Urothelium cell line (cell line): ENCODE data around the gene DNPH1.

Experiments used
- DNase-seq: peaks from one replicate; pipeline ENCODE4 v3.0.0; 2011; ENCODE audit warnings: low spot score, mixed read lengths
- FAIRE-seq: peaks from 2 replicates; lab custom pipeline; 2011; peaks lifted over from hg19 to GRCh38; lab: Jason Lieb, UNC

DNPH1 gene

GRCh38 chr6:43228951-43229802 lies at the start of gene DNPH1:
Gene DNPH1 (minus strand): TSS chr6:43229481. CDS start chr6:43229456, 25 bp downstream.
- FAIRE-seq, result no peak
- DNase-seq, result peak; percentile 92

GRCh38 chr6:43278524-43279078 lies 49.3 kb upstream of the DNPH1 start:
- DNase-seq, result peak; percentile 53
- FAIRE-seq, result no peak

- DNase-seq (no peak), FAIRE-seq (no peak)
These were observed 48.6 kb upstream of the DNPH1 start for GRCh38 chr6:43277643-43278523.

DNA sequence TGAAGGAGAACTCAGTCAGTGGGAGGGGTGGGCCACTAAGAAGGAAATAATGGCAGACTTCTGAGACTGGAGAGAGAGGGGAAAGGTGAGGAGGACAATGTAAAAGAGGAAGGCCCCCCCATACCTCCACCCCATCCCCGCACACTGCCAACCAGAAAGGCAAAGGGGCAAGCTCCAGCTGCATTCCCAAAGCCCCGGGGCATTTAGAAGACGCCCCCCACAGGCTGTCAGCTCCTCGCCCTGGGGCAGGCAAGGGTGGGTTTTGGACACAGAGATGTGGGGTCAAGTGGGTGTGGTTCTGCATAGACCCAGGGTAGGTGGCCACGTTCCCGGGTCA lies 48.0 kb upstream of the DNPH1 start:
- no peak for FAIRE-seq
- no peak for DNase-seq

- FAIRE-seq (no peak), DNase-seq (no peak)
These were observed 47.5 kb upstream of the DNPH1 start for GRCh38 chr6:43276577-43277305.

DNA sequence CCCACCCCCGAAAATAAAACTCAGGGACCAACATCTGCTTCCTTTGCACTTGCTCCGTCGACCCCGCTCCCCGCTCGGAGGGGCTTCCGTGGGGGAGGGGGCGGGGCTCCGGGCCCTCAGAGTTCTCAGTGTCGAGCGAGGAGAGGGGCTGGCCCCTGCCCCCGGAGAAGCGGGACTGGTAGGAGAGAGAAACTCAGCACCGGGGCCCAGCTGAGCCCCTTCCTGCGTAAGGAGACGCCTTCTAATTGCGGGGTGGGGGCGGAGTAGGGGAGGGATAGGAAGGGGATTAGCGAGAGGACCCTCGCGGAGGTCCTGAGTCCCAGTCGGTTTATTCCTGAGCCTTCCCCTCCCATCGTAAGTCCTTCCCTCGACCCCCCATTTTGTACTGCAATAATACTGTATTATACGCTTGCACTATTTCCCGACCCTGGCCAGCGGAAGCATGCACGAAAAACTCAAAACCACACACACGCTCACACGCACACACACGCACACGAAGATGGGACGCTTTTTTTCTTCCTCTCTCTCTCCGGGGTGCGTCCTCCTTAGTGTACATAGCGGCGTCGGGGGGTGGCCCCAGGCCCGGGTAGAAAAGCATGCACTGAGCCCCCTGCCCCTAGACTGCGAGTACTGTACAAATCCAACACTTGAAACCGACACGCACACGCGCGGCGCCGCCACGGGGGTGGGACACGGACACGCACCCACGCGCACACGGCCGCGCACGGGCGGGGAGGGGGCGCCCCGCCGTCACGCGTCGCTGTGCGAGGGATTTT lies 46.7 kb upstream of the DNPH1 start:
- FAIRE-seq, result no peak

GRCh38 chr6:43274916-43275597 lies 45.8 kb upstream of the DNPH1 start:
- DNase-seq (no peak), FAIRE-seq (no peak)

More for the DNA sequence above, 46.7 kb upstream of the DNPH1 start:
- DNase-seq, result no peak

GRCh38 chr6:43274127-43274915 lies 45.0 kb upstream of the DNPH1 start:
- no peak for FAIRE-seq
- no peak for DNase-seq

DNA sequence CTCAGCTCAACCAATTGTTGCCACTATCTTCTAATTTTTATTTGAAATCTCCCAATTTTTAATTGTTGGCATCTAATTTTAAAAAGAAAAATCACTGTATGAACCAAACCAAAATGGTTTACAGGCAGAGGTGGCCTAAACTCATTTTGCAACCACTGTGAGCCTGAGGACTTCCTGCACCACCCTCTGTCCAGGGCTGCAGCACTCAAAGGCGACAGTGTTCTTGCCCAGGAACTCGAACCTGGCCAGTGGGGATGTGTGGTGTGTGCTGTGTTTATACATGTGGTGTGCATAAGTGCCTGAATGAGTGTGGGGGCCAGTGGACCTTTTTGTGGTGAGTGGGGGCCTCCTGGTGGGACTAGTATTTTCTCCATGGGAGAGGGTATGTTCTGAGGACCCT lies 44.4 kb upstream of the DNPH1 start:
- DNase-seq (no peak), FAIRE-seq (no peak)

DNA sequence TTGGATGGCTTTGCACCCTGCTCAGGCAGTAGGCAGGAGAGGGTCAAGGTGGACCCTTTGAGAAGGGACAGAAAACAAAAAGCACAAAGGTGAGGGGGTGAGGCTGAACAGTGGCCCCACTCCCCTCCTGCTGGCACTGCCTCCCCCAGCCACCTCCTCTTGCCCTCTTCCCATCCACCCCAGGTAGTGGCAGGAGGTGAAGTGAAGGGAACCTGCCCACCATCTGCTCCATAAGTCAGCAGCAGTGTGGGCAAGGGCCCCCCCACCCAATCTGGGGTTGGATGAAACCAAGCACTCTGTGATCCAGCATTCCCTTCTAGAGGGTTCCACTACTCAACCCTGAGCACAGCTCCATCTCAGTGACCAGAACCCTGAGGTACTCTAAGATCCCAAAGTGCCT lies 42.7 kb upstream of the DNPH1 start:
- DNase-seq (no peak), FAIRE-seq (no peak)

GRCh38 chr6:43271103-43271815 lies 42.0 kb upstream of the DNPH1 start:
- no peak for DNase-seq
- no peak for FAIRE-seq

- DNase-seq (no peak), FAIRE-seq (no peak)
These were observed 40.2 kb upstream of the DNPH1 start for GRCh38 chr6:43269273-43270007.

DNA sequence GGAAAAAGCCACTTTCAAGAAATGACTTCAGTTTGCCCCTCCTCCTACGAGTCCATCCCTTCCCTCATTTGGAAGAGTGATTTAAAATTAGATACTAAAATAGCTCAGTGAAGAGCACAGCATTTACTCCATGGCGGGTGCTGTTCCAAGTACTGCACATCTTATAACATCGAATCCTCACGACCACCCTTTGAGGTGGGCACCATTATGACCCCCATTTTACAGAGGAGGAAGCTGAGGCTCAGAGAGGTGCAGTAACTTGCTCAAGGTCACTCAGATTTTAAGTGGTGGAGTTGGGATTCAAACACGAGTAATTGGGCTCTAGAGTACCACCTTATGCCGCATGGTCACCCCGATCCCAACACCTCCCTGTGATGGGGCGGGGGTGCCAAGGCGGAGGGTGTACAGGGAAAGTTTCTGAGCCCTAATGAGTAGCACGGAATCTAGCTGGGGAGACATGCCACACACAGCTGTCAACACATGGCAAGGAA lies 39.5 kb upstream of the DNPH1 start:
- FAIRE-seq (no peak), DNase-seq (no peak)

DNA sequence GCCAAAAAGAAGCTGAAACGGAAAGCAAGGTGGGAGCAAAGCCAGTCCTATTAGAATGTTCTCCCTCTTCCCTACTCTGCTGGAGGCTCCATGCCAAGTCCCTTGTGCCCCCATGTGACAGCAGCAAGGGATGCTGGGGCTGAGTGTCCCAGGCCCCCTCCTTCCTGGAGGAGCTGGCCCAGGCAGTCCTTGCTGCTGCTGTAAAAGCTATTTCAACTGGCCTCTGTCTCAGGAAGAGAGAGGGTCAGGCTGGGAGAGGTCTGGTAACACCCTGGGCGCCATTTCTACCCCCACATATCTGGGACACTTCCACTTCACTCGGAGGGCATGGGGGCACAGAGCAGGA lies 39.0 kb upstream of the DNPH1 start:
- FAIRE-seq (no peak), DNase-seq (no peak)

GRCh38 chr6:43267619-43268354 lies 38.5 kb upstream of the DNPH1 start:
- no peak for FAIRE-seq
- DNase-seq, result no peak

DNA sequence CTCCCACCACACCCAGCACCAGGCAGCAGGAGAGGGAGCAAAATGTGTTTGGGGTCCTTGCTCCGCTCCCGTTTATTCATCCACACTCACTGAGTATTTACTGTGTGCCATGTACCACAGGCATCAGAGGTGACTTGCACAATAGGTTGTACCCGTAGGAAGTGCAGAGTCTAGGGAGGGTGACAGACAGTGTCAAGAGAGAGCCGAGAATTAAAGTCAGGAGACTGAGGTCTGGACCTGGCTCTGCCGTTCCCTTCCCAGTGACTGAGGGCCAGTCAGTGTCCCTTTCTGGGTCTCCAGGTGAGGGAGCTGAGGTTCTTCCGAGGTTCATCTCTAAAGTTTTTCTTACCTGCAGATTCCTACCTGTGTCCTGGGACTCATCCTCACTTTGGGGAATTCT lies 36.3 kb upstream of the DNPH1 start:
- FAIRE-seq, result no peak
- DNase-seq, result no peak
